ENCODE measurements around the gene TFF3.
"Not testable (repeated sequence)": the region's sequence is repeated elsewhere in the genome, so short reads cannot be mapped to it uniquely, and the experiment has no call there.

Gene TFF3

DNA sequence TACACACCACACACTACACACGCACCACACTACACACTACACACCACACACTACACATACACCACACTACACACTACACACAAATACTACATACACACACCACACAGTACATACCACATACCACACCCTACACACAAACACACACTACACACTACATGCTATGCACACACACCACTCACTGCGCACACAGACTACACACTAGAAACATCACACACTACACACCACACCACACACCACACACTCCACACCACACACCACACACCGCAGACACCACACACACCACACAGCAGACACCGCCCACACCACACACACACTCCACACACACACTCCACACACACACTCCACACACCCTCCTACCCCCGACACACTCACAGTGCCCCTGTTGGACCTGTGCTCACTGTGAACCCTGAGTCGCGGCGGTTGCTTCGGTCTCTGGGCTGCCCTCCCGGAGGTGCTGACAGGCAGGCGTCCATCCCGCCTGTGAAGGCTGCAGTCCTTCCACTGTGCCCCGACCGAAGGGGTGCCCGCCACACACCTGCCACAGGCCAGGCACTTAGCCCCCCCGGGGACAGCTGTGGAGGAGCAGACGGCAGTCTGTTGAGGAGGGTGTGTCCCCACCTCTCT is 21.4 kb downstream of the TFF3 start:
- TF ChIP-seq, protein P1, sequence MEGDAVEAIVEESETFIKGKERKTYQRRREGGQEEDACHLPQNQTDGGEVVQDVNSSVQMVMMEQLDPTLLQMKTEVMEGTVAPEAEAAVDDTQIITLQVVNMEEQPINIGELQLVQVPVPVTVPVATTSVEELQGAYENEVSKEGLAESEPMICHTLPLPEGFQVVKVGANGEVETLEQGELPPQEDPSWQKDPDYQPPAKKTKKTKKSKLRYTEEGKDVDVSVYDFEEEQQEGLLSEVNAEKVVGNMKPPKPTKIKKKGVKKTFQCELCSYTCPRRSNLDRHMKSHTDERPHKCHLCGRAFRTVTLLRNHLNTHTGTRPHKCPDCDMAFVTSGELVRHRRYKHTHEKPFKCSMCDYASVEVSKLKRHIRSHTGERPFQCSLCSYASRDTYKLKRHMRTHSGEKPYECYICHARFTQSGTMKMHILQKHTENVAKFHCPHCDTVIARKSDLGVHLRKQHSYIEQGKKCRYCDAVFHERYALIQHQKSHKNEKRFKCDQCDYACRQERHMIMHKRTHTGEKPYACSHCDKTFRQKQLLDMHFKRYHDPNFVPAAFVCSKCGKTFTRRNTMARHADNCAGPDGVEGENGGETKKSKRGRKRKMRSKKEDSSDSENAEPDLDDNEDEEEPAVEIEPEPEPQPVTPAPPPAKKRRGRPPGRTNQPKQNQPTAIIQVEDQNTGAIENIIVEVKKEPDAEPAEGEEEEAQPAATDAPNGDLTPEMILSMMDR (IDR thresholded peaks at IDR 0.05) = no peak
- Histone ChIP-seq H3K4me1 (ENCODE audit: control insufficient read depth in 1 of 2, insufficient read depth in 1 of 2, low read depth in 1 of 2, low read length in 1 of 2) (peaks cover 11 to 12% of the 10 kb centered on the region in 2 experiments), H3K27me3 (no peaks in the 10 kb centered on the region), H3K9me3 (no peaks in the 10 kb centered on the region), H3K27ac (no peak overlapping the region), H3K4me3 (ENCODE audit: low read depth in 1 of 2, low read length in 1 of 2) (no peak overlapping the region), H3K36me3 (peaks cover 84% of the 10 kb centered on the region)

- H3K4me3 ChIP-seq (ENCODE audit: low read depth in 1 of 2, low read length in 1 of 2); H3K9me3 ChIP-seq; H3K27me3 ChIP-seq; H3K27ac ChIP-seq: not testable (repeated sequence)
- Histone ChIP-seq H3K36me3 (peaks cover 91% of the 10 kb centered on the region), H3K4me1 (ENCODE audit: control insufficient read depth in 1 of 2, insufficient read depth in 1 of 2, low read depth in 1 of 2, low read length in 1 of 2) (peaks cover 11 to 12% of the 10 kb centered on the region in 2 experiments)
Measured at GRCh38 chr21:42292563-42293142, 22.6 kb downstream of the TFF3 start.

DNA sequence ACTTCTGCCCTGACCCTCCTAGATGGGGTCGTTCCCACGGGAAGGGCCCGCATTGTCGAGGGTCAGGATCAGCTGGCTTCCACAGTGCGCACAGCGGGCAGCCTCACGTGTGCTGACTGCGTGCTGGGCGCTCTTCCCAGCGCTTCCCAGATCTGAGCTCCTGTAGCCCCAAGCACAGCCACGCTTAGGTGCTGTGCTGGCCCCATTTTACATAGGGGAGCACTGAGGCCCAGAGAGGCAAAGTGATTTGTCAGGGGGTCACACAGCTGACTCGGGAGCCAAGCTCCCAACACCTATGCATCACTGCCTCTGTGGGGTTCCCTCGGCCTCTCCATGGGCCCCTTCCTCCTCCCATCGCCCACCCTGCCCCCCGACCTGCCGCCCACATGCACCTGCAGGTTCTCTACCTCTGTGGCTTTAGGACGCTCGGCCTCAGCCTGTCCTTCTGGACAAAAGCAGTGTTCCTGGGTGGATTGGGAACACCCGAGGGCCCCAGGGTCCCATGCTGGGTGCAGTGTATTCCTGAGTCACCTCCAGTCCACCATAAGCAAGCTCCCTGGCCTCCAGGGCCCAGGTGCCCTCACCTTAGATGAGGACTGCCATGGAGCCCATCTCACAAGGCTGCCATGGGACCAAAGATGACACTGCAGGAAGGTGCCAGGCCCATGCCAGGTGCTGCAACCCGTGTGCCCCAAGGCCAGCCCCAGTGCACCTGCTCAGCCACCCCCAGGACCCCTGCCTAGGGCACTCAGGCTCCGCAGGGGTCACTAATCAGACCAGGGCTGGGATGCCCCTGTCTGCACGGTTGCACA is 23.3 kb downstream of the TFF3 start:
- H3K27me3 ChIP-seq = no peaks in the 10 kb centered on the region
- peaks cover 92% of the 10 kb centered on the region for H3K36me3 ChIP-seq

DNA sequence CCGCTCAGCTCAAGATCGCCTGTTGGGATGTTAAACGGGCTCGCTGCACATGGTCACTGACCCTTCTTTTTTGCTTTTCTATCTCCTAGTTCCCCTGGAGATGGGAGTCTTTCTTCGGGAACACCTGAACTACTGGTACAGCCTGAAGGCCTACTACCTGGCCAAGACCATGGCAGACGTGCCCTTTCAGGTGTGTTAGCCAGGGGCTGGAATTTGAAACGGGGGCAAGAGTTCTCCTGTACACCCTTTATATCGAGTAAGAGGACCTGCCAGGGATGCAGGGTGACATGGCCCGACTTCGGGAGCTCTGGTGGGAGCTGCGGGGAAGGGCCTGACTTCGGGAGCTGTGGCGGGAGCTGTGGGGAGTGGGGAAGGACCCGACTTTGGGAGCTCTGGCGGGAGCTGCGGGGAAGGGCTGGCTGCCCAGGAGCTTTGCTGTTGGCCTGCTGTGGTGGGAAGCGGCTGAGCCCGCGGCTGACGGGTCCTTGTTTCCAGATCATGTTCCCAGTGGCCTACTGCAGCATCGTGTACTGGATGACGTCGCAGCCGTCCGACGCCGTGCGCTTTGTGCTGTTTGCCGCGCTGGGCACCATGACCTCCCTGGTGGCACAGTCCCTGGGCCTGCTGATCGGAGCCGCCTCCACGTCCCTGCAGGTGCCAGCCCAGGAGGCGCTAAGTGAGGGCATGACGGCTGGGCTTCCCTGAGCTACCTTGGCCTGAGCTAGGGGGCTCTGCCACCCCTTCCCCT is 24.0 kb downstream of the TFF3 start:
- H3K36me3 ChIP-seq = peaks cover 92% of the 10 kb centered on the region
- no peak overlapping the region for H3K4me3 ChIP-seq (ENCODE audit: low read depth in 1 of 2, low read length in 1 of 2)
- peaks cover 11 to 12% of the 10 kb centered on the region in 2 experiments for H3K4me1 ChIP-seq (ENCODE audit: control insufficient read depth in 1 of 2, insufficient read depth in 1 of 2, low read depth in 1 of 2, low read length in 1 of 2)
- H3K27me3 ChIP-seq = no peaks in the 10 kb centered on the region
- peak overlapping the region; percentile 64 for H3K27ac ChIP-seq
- H3K9me3 ChIP-seq = no peaks in the 10 kb centered on the region
- TF ChIP-seq, protein P1 (IDR thresholded peaks at IDR 0.05) = no peak

More for the DNA sequence above, 23.3 kb downstream of the TFF3 start:
- Histone ChIP-seq H3K27ac (peak overlapping the region; percentile 25), H3K4me3 (ENCODE audit: low read depth in 1 of 2, low read length in 1 of 2) (no peak overlapping the region), H3K4me1 (ENCODE audit: control insufficient read depth in 1 of 2, insufficient read depth in 1 of 2, low read depth in 1 of 2, low read length in 1 of 2) (peaks cover 11 to 12% of the 10 kb centered on the region in 2 experiments), H3K9me3 (no peaks in the 10 kb centered on the region)
- TF ChIP-seq, protein P1 (IDR thresholded peaks at IDR 0.05) = no peak

DNA sequence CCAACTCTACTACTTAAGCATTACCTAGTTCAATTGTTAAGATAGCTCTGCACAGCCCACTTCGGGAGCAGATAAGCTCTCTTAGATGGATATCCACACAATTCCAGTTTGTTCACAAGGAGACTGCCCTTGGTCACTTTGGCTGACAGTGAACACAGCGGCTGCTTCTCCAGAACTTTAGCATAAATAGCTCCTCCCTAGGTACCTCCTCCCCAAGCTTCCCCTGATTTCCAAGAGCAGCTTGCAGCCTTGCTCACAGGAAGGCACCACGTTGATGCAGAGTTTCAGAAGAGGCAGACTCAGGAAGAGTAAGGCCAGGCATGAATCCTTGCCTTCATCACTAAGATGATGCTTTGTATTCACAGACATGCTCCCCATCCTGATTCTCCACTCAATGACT is 24.7 kb downstream of the TFF3 start:
- Histone ChIP-seq H3K9me3 (no peaks in the 10 kb centered on the region), H3K4me1 (ENCODE audit: control insufficient read depth in 1 of 2, insufficient read depth in 1 of 2, low read depth in 1 of 2, low read length in 1 of 2) (peaks cover 11 to 12% of the 10 kb centered on the region in 2 experiments), H3K4me3 (ENCODE audit: low read depth in 1 of 2, low read length in 1 of 2) (no peak overlapping the region), H3K36me3 (peaks cover 92% of the 10 kb centered on the region), H3K27ac (peak overlapping the region; percentile 64), H3K27me3 (no peaks in the 10 kb centered on the region)
- TF ChIP-seq, protein P1 (IDR thresholded peaks at IDR 0.05) = no peak
